ENCODE measurements around the gene TNNT3. TPM values are rescaled to one million over a fixed set of nuclear protein-coding genes. Genes with fewer than 3 reads are reported as not detected.

TNNT3 gene
- total RNA-seq, 1 experiment from 2014 or later = not detected

GRCh38 chr11:1929621-1930461 is 10.3 kb downstream of the TNNT3 start:
- H3K27me3 ChIP-seq (ENCODE audit: control insufficient read depth, insufficient read depth, low read length) = no peaks in the 10 kb centered on the region
- no peaks in the 10 kb centered on the region for H3K36me3 ChIP-seq (replicated peaks; ENCODE audit: control insufficient read depth, insufficient read depth, low read length)
- peak; percentile 51 for DNase-seq
- no peak overlapping the region for H3K4me3 ChIP-seq (ENCODE audit: insufficient read depth, low read depth, low read length)

DNA sequence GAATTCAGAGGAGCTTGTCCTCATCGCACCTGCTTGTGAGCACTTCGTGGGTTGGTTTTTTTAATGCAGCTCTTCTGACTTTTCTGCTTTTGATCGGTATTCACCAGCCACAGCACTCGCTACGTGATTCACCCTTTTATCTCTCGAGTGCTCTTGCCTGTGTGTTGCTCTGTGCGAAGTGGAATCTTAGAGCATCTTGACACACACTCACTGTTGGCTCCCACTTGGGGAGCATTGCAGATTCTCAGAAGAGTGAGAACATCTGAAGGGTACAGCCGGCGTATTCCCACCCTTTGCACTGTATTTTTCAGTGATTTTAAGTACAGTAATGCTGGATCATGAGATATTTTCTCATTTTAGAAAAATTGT is 10.9 kb downstream of the TNNT3 start:
- no peak for DNase-seq
- Histone ChIP-seq H3K4me3 (ENCODE audit: insufficient read depth, low read depth, low read length) (no peak overlapping the region), H3K36me3 (replicated peaks; ENCODE audit: control insufficient read depth, insufficient read depth, low read length) (no peaks in the 10 kb centered on the region), H3K27me3 (ENCODE audit: control insufficient read depth, insufficient read depth, low read length) (no peaks in the 10 kb centered on the region)

GRCh38 chr11:1931341-1932104 is 12.0 kb downstream of the TNNT3 start:
- Histone ChIP-seq H3K27me3 (ENCODE audit: control insufficient read depth, insufficient read depth, low read length) (no peaks in the 10 kb centered on the region), H3K4me3 (ENCODE audit: insufficient read depth, low read depth, low read length) (no peak overlapping the region), H3K36me3 (replicated peaks; ENCODE audit: control insufficient read depth, insufficient read depth, low read length) (no peaks in the 10 kb centered on the region)
- DNase-seq = peak; percentile 52

- H3K4me3 ChIP-seq (ENCODE audit: insufficient read depth, low read depth, low read length) = no peak overlapping the region
Observed at GRCh38 chr11:1932105-1932480, 12.6 kb downstream of the TNNT3 start.

DNA sequence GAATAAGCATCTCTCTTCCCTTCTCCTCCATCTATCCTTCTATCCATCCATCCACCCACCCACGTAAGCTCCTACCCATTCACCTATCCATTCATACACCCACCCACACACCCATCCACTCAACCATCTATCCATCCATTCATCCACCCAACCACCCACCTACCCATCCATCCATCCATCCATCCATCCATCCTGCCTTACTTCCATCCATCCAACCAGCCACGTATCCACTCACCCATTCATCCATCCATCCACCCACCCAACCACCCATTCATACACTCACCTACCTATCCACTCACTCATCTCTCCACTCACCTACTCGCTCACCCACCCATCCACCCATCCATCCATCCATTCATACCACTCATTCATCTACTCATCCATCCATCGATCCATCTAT is 13.2 kb downstream of the TNNT3 start:
- no peaks in the 10 kb centered on the region for H3K27me3 ChIP-seq (ENCODE audit: control insufficient read depth, insufficient read depth, low read length)
- no peaks in the 10 kb centered on the region for H3K36me3 ChIP-seq (replicated peaks; ENCODE audit: control insufficient read depth, insufficient read depth, low read length)
- DNase-seq = no peak
- no peak overlapping the region for H3K4me3 ChIP-seq (ENCODE audit: insufficient read depth, low read depth, low read length)

More at GRCh38 chr11:1932105-1932480, 12.6 kb downstream of the TNNT3 start:
- no peaks in the 10 kb centered on the region for H3K36me3 ChIP-seq (replicated peaks; ENCODE audit: control insufficient read depth, insufficient read depth, low read length)
- peak; percentile 52 for DNase-seq
- no peaks in the 10 kb centered on the region for H3K27me3 ChIP-seq (ENCODE audit: control insufficient read depth, insufficient read depth, low read length)

GRCh38 chr11:1933416-1934334 is 14.2 kb downstream of the TNNT3 start:
- no peaks in the 10 kb centered on the region for H3K27me3 ChIP-seq (ENCODE audit: control insufficient read depth, insufficient read depth, low read length)
- DNase-seq = peak; percentile 53
- H3K4me3 ChIP-seq (ENCODE audit: insufficient read depth, low read depth, low read length) = no peak overlapping the region
- H3K36me3 ChIP-seq (replicated peaks; ENCODE audit: control insufficient read depth, insufficient read depth, low read length) = no peaks in the 10 kb centered on the region

- Histone ChIP-seq H3K36me3 (replicated peaks; ENCODE audit: control insufficient read depth, insufficient read depth, low read length) (no peaks in the 10 kb centered on the region), H3K4me3 (ENCODE audit: insufficient read depth, low read depth, low read length) (no peak overlapping the region), H3K27me3 (ENCODE audit: control insufficient read depth, insufficient read depth, low read length) (no peaks in the 10 kb centered on the region)
- DNase-seq = peak; percentile 48
Observed at GRCh38 chr11:1934335-1935155, 15.0 kb downstream of the TNNT3 start.

- peak; percentile 58 for DNase-seq
- no peaks in the 10 kb centered on the region for H3K36me3 ChIP-seq (replicated peaks; ENCODE audit: control insufficient read depth, insufficient read depth, low read length)
- no peaks in the 10 kb centered on the region for H3K27me3 ChIP-seq (ENCODE audit: control insufficient read depth, insufficient read depth, low read length)
- no peak overlapping the region for H3K4me3 ChIP-seq (ENCODE audit: insufficient read depth, low read depth, low read length)
Observed at GRCh38 chr11:1935156-1936071, 15.9 kb downstream of the TNNT3 start.

DNA sequence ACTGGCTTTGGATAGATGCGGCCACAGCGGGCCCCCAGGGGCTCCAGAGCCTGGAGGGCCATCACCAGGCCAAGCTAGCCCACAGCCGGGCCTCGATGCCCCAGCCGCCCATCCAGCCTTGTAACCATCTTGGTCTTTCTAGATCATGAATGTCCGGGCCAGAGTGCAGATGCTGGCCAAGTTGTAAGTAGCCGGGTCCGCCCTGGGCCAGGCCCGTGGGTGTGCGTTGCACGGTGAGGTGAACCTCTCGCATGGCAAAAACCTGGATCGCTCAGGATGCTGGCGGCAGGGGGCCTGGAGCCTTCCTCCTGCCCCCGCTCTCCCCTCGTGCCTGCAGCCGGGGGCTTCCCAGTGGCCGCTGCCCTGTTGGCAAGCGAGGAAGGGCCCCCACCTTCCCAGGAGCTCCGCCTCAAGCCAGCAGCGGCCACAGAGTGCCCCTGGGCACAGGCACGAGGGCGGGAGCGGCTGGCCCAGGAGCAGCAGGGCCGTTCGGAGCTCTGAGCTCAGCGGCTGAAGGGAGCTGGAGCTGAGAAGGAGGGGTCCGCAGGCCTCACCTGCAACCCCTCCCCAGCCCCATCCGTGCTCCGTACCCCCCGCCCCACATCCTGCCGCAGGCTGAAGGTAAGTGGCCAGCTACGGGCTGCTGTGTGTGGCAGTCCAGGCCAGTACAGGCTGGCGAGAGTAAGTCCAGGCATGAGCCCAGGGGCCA is 16.7 kb downstream of the TNNT3 start:
- DNase-seq = peak; percentile 66
- H3K27me3 ChIP-seq (ENCODE audit: control insufficient read depth, insufficient read depth, low read length) = no peaks in the 10 kb centered on the region
- no peak overlapping the region for H3K4me3 ChIP-seq (ENCODE audit: insufficient read depth, low read depth, low read length)
- no peaks in the 10 kb centered on the region for H3K36me3 ChIP-seq (replicated peaks; ENCODE audit: control insufficient read depth, insufficient read depth, low read length)

DNA sequence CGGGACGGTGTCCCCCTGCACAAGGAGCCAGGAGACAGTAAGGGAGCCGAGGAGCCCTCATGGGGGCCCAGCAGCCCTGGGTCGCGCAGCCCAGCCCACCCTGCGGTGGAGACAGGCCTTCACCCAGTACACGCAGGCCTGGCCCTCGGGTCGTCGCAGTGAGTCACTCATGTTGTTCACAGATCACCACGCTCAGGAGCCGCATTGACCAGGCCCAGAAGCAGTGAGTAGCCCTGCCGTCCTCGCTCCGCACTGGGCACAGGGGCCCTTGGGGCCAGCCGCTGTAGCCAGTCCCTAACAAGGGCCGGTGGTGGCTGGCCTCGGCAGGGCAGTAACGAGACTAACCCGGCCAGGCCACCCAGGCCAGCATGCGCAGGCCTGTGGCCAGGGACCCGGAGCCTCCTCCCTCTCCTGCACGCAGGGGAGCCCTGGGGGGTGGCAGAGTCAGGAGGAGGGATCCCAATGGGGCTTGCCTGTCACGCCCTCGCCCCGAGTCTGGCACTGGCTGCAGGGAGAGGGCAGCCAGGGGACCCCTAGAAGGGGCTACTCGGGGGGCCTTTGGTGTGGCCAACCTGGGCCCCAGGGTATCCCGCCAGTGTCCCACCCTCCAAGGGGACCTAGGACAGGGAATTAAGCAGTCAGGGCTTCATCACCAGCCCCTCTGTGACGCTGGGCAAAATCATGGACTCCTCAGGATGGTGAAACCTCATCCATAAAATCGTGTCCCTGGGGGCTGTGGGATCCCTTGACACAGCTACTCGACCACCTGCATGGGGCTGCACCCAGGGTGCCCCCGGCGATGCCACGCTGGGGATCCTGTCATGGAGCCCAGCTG is 17.5 kb downstream of the TNNT3 start:
- no peak overlapping the region for H3K4me3 ChIP-seq (ENCODE audit: insufficient read depth, low read depth, low read length)
- DNase-seq = peak; percentile 65
- H3K36me3 ChIP-seq (replicated peaks; ENCODE audit: control insufficient read depth, insufficient read depth, low read length) = no peaks in the 10 kb centered on the region
- H3K27me3 ChIP-seq (ENCODE audit: control insufficient read depth, insufficient read depth, low read length) = no peaks in the 10 kb centered on the region

- no peak overlapping the region for H3K4me3 ChIP-seq (ENCODE audit: insufficient read depth, low read depth, low read length)
- H3K27me3 ChIP-seq (ENCODE audit: control insufficient read depth, insufficient read depth, low read length) = no peaks in the 10 kb centered on the region
- peak; percentile 71 for DNase-seq
- H3K36me3 ChIP-seq (replicated peaks; ENCODE audit: control insufficient read depth, insufficient read depth, low read length) = no peaks in the 10 kb centered on the region
Observed at GRCh38 chr11:1937616-1938342, 18.3 kb downstream of the TNNT3 start.

Data from H7 (cell line).